Measurements from ENCODE around the gene MSH2.

- no peak for TF ChIP-seq POLR2A (IDR thresholded peaks at IDR 0.05)
- no peak for TF ChIP-seq CTCF (IDR thresholded peaks at IDR 0.05)
- no peak for TF ChIP-seq POLR2AphosphoS5 (IDR thresholded peaks at IDR 0.05)
- no peak for TF ChIP-seq EP300 (IDR thresholded peaks at IDR 0.05)
Observed at GRCh38 chr2:47438106-47438505, 35.1 kb downstream of the MSH2 start.

Data from gastroesophageal sphincter (tissue), 3 donors.